SK-N-SH (cell line): Measurements from ENCODE around the gene TLL2. TPM values are rescaled to one million over a fixed set of nuclear protein-coding genes. Genes with fewer than 3 reads are reported as not detected.

Experiments used
- CTCF ChIA-PET: fragments of 300-600, 350-600 bp; formaldehyde crosslinking; extraction: SDS; loops from one replicate; lab custom pipeline; 2021; lab: Yijun Ruan, JAX
- POLR2A ChIA-PET: fragments of 350-600 bp; sonication (Branson Sonifier 250); formaldehyde crosslinking; extraction: SDS; loops from one replicate; lab custom pipeline; 2020; ENCODE audit warnings: antibody characterized with exemption, inconsistent platforms; lab: Yijun Ruan, JAX
- DNase-seq: peaks from one replicate; pipeline ENCODE4 v3.0.0; 2012
- H2AFZ ChIP-seq: fragments of 200-600 bp; sonication (generic); 2 replicates; pipeline ENCODE4 v1.8.1; 2016; ENCODE audit warnings: antibody characterized with exemption, mild to moderate bottlenecking, low read depth
- H3F3A ChIP-seq: fragments of 200-600 bp; sonication (generic); replicated peaks from 2 replicates; pipeline ENCODE3; 2016; ENCODE audit warnings: antibody characterized with exemption, mild to moderate bottlenecking; ENCODE audit not compliant: insufficient read depth
- H3K27ac ChIP-seq, 2 experiments: fragments of 200-500 bp in 1 of 2; fragments of 200-600 bp in 1 of 2; sonication (Bioruptor generic) in 1 of 2; sonication (generic), shearing (Covaris generic) in 1 of 2; 2 replicates each; pipeline versions ENCODE4 v1.5.1 to v1.6.1; 2014 to 2016; ENCODE audit warnings: low read depth in 2 of 2, inconsistent platforms in 1 of 2, low read length in 1 of 2, mild to moderate bottlenecking in 1 of 2, mixed read lengths in 1 of 2
- H3K27me3 ChIP-seq: fragments of 200-600 bp; sonication (generic), shearing (Covaris generic); 2 replicates; pipeline ENCODE4 v1.6.1; 2016; ENCODE audit warnings: mixed run types; ENCODE audit not compliant: insufficient read depth
- H3K36me3 ChIP-seq, 2 experiments: fragments of 200-500 bp in 1 of 2; fragments of 200-600 bp in 1 of 2; sonication (Bioruptor generic) in 1 of 2; sonication (generic) in 1 of 2; replicated peaks in 1 of 2; 2 replicates each; pipeline versions ENCODE3 to v1.5.1; 2014 to 2016; ENCODE audit warnings: low read length in 1 of 2, mild to moderate bottlenecking in 1 of 2; ENCODE audit not compliant: insufficient read depth in 2 of 2, control insufficient read depth in 1 of 2
- H3K4me1 ChIP-seq, 2 experiments: fragments of 200-500 bp in 1 of 2; fragments of 200-600 bp in 1 of 2; sonication (Bioruptor generic) in 1 of 2; sonication (generic), shearing (Covaris generic) in 1 of 2; 2 replicates each; pipeline versions ENCODE4 v1.5.1 to v1.6.1; 2014 to 2016; ENCODE audit warnings: low read depth in 1 of 2, low read length in 1 of 2, mixed run types in 1 of 2; ENCODE audit not compliant: insufficient read depth in 2 of 2, control insufficient read depth in 1 of 2
- H3K4me2 ChIP-seq: fragments of 200-600 bp; sonication (generic), shearing (Covaris generic); 2 replicates; pipeline ENCODE4 v1.6.1; 2017; ENCODE audit warnings: mixed run types
- H3K4me3 ChIP-seq, 2 experiments: fragments of 200-500 bp in 1 of 2; fragments of 200-600 bp in 1 of 2; sonication (Bioruptor generic) in 1 of 2; sonication (generic), shearing (Covaris generic) in 1 of 2; 2 replicates each; pipeline versions ENCODE4 v1.5.1 to v1.8.1; 2014 to 2016; ENCODE audit warnings: low read depth in 2 of 2, inconsistent platforms in 1 of 2, low read length in 1 of 2, mild to moderate bottlenecking in 1 of 2, mixed read lengths in 1 of 2, moderate library complexity in 1 of 2
- H3K79me2 ChIP-seq: fragments of 200-600 bp; sonication (generic); 2 replicates; pipeline ENCODE4 v1.8.1; 2017; ENCODE audit warnings: mild to moderate bottlenecking; ENCODE audit not compliant: insufficient read depth
- H3K9ac ChIP-seq: fragments of 200-600 bp; sonication (generic); 2 replicates; pipeline ENCODE4 v1.6.1; 2017; ENCODE audit warnings: mixed run types
- H3K9me2 ChIP-seq: fragments of 200-600 bp; sonication (generic); 2 replicates; pipeline ENCODE4 v1.6.1; 2017; ENCODE audit warnings: mixed run types
- H3K9me3 ChIP-seq: fragments of 200-600 bp; sonication (generic); 2 replicates; pipeline ENCODE4 v1.6.1; 2017; ENCODE audit warnings: mixed run types, mild to moderate bottlenecking, moderate library complexity
- H4K20me1 ChIP-seq: fragments of 200-600 bp; sonication (generic); 2 replicates; pipeline ENCODE4 v1.6.1; 2017; ENCODE audit warnings: mild to moderate bottlenecking, mixed run types; ENCODE audit not compliant: insufficient read depth
- CHD2 ChIP-seq: fragments of 150-350 bp; IDR thresholded peaks from 2 replicates; pipeline ENCODE4 v1.6.1; 2018; ENCODE audit warnings: low read length; ENCODE audit not compliant: partially characterized antibody
- ELF1 ChIP-seq: IDR thresholded peaks from 2 replicates; pipeline ENCODE4 v1.4.0; 2012
- FOSL2 ChIP-seq: IDR thresholded peaks from 2 replicates; pipeline ENCODE4 v1.4.0; 2012; ENCODE audit warnings: low read depth, mild to moderate bottlenecking, moderate library complexity, borderline replicate concordance
- FOXM1 ChIP-seq: IDR thresholded peaks from 2 replicates; pipeline ENCODE4 v1.4.0; 2012; ENCODE audit warnings: low read depth, mild to moderate bottlenecking
- JUND ChIP-seq: IDR thresholded peaks from 2 replicates; pipeline ENCODE4 v1.4.0; 2012
- MEF2A ChIP-seq: IDR thresholded peaks from 2 replicates; pipeline ENCODE4 v1.4.0; 2012; ENCODE audit warnings: low read depth, borderline replicate concordance
- MXI1 ChIP-seq: IDR thresholded peaks from 2 replicates; pipeline ENCODE4 v1.6.1; 2012; ENCODE audit warnings: mild to moderate bottlenecking, low read depth, low read length, improper control_type of control experiment
- NFIC ChIP-seq: IDR thresholded peaks from 2 replicates; pipeline ENCODE4 v1.4.0; 2012; ENCODE audit warnings: borderline replicate concordance
- NRF1 ChIP-seq: IDR thresholded peaks from 2 replicates; pipeline ENCODE4 v1.6.1; 2012; ENCODE audit warnings: low read depth, mild to moderate bottlenecking, low read length
- POLR2AphosphoS5 ChIP-seq: IDR thresholded peaks from 2 replicates; pipeline ENCODE4 v1.6.1; 2012; ENCODE audit warnings: low read depth, low read length
- RCOR1 ChIP-seq: fragments of 150-350 bp; IDR thresholded peaks from 2 replicates; pipeline ENCODE4 v1.6.1; 2017; ENCODE audit warnings: antibody characterized with exemption, low read length
- YY1 ChIP-seq: IDR thresholded peaks from 2 replicates; pipeline ENCODE4 v1.4.0; 2012; ENCODE audit warnings: low read depth, mild to moderate bottlenecking
- whole genome bisulfite sequencing: methylation state at CpG from one replicate; pipeline ENCODE4 v1.1.6; 2017; ENCODE audit warnings: low lambda C conversion rate; 5-methylcytosine and 5-hydroxymethylcytosine counted together
- polyA plus RNA-seq, 3 experiments: library from polyadenylated mRNA; depleted of rRNA; stranded (reverse); fragments of >200 nt; gene quantifications; 2 replicates each; pipeline ENCODE4 v1.2.3, GENCODE V29; 2012
- TF ChIP-seq, protein P1 (sequence below): fragments of 150-350 bp; IDR thresholded peaks from 2 replicates; pipeline ENCODE4 v1.6.1; 2017; ENCODE audit warnings: antibody characterized with exemption, low read length, low read depth, borderline replicate concordance
- TF ChIP-seq, protein P2 (sequence below): IDR thresholded peaks from 2 replicates; pipeline ENCODE4 v1.6.1; 2012; ENCODE audit warnings: mild to moderate bottlenecking, low read depth, low read length, moderate library complexity
- TF ChIP-seq, protein P3 (sequence below): IDR thresholded peaks from 2 replicates; pipeline ENCODE4 v1.4.0; 2012; ENCODE audit warnings: low read depth, borderline replicate concordance

The TLL2 gene
- polyA plus RNA-seq, 1 of the 3 experiments (the other 2 are of a cell fraction) = 0.36 TPM

DNA sequence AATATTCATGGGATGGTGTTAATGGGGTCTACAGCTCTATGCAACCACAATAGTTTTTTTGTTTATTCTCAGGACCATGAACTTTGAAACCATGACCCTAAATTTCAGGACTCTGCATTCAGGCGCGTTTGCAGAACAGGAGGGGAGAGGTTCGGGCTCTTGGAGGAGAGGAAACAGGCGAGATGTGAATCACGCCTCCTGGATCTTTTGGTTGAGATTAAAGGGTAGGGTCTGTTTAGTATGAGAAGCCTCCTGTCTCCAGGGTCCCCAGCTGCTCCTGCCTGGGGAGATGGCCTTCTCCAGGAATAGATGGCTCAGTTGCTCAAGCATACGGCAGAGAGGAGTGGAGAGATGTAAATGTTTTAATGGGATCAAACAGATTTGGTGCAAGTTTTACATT lies 18.2 kb downstream of the TLL2 start:
- Histone ChIP-seq H3K9ac (no peak overlapping the region), H3K36me3 (no peaks in the 10 kb centered on the region), H3K9me3 (no peaks in the 10 kb centered on the region), H3K27ac (no peak overlapping the region), H3K79me2 (no peaks in the 10 kb centered on the region), H3K4me3 (no peak overlapping the region), H3F3A (no peaks in the 10 kb centered on the region), H3K27me3 (no peaks in the 10 kb centered on the region), H3K9me2 (no peaks in the 10 kb centered on the region), H4K20me1 (no peaks in the 10 kb centered on the region), H3K4me1 (no peaks in the 10 kb centered on the region), H2AFZ (no peak overlapping the region), H3K4me2 (no peak overlapping the region)
- CTCF ChIA-PET = no interaction called here
- DNase-seq = no peak
- WGBS = 67% methylated on average over 6 of the region's 6 CpGs
- POLR2A ChIA-PET = no interaction called here
- TF ChIP-seq, protein P1, sequence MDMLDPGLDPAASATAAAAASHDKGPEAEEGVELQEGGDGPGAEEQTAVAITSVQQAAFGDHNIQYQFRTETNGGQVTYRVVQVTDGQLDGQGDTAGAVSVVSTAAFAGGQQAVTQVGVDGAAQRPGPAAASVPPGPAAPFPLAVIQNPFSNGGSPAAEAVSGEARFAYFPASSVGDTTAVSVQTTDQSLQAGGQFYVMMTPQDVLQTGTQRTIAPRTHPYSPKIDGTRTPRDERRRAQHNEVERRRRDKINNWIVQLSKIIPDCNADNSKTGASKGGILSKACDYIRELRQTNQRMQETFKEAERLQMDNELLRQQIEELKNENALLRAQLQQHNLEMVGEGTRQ = no peak
- TF ChIP-seq MEF2A (no peak), CHD2 (no peak), ELF1 (no peak), JUND (no peak), YY1 (no peak), NRF1 (no peak), FOSL2 (no peak), NFIC (no peak), FOXM1 (no peak), MXI1 (no peak), POLR2AphosphoS5 (no peak), RCOR1 (no peak)
- TF ChIP-seq, protein P2, sequence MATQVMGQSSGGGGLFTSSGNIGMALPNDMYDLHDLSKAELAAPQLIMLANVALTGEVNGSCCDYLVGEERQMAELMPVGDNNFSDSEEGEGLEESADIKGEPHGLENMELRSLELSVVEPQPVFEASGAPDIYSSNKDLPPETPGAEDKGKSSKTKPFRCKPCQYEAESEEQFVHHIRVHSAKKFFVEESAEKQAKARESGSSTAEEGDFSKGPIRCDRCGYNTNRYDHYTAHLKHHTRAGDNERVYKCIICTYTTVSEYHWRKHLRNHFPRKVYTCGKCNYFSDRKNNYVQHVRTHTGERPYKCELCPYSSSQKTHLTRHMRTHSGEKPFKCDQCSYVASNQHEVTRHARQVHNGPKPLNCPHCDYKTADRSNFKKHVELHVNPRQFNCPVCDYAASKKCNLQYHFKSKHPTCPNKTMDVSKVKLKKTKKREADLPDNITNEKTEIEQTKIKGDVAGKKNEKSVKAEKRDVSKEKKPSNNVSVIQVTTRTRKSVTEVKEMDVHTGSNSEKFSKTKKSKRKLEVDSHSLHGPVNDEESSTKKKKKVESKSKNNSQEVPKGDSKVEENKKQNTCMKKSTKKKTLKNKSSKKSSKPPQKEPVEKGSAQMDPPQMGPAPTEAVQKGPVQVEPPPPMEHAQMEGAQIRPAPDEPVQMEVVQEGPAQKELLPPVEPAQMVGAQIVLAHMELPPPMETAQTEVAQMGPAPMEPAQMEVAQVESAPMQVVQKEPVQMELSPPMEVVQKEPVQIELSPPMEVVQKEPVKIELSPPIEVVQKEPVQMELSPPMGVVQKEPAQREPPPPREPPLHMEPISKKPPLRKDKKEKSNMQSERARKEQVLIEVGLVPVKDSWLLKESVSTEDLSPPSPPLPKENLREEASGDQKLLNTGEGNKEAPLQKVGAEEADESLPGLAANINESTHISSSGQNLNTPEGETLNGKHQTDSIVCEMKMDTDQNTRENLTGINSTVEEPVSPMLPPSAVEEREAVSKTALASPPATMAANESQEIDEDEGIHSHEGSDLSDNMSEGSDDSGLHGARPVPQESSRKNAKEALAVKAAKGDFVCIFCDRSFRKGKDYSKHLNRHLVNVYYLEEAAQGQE = no peak
- TF ChIP-seq, protein P3, sequence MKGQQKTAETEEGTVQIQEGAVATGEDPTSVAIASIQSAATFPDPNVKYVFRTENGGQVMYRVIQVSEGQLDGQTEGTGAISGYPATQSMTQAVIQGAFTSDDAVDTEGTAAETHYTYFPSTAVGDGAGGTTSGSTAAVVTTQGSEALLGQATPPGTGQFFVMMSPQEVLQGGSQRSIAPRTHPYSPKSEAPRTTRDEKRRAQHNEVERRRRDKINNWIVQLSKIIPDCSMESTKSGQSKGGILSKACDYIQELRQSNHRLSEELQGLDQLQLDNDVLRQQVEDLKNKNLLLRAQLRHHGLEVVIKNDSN = no peak
